Stomach smooth muscle (tissue), 2 donors: ENCODE measurements around the gene C10orf90.

Experiments used
- H3K27ac ChIP-seq: one replicate; pipeline ENCODE4 v1.7.0; 2013; ENCODE audit warnings: mild to moderate bottlenecking, low read length, inconsistent platforms
- H3K27me3 ChIP-seq, 2 donors: one replicate each; pipeline ENCODE4 v1.7.0; 2013; ENCODE audit warnings: low read length in 2 of 2; ENCODE audit not compliant: insufficient read depth in 2 of 2, control insufficient read depth in 1 of 2
- H3K36me3 ChIP-seq, 2 donors: one replicate each; pipeline ENCODE4 v1.7.0; 2013; ENCODE audit warnings: low read length in 2 of 2; ENCODE audit not compliant: control insufficient read depth in 2 of 2, insufficient read depth in 2 of 2
- H3K4me1 ChIP-seq: one replicate; pipeline ENCODE4 v1.7.0; 2013; ENCODE audit warnings: low read length; ENCODE audit not compliant: control insufficient read depth, insufficient read depth
- H3K4me3 ChIP-seq, 2 donors: one replicate each; pipeline ENCODE4 v1.7.0; 2013; ENCODE audit warnings: low read length in 2 of 2
- H3K9ac ChIP-seq, 2 donors: one replicate each; pipeline ENCODE4 v1.7.0; 2013; ENCODE audit warnings: low read length in 2 of 2, mild to moderate bottlenecking in 1 of 2
- H3K9me3 ChIP-seq, 2 donors: one replicate each; pipeline ENCODE4 v1.7.0; 2013; ENCODE audit warnings: low read length in 2 of 2; ENCODE audit not compliant: control insufficient read depth in 2 of 2
- donor health status: healthy.
- donor health status: Pancreatic carcinoma.

Gene C10orf90

DNA sequence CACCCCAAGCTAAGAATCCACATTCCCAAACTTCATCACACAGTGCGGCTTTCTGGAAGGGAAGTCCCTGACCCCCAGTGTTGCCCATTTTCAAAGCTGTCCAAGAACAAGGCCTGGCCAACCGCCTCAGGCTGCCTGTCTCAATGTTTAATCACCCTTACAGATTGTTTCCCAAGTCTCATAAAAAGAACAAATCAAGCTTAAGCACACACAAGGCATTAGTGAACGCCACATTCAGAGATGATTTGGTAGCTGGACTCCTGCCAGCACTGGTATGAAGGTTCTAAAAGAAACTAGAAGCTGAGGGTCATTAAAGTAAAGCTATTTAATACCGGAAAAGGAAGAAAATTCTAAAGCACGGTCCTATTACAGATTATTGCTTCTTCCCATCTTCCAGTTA lies 35.6 kb downstream of the C10orf90 start:
- Histone ChIP-seq H3K27me3 (peaks cover 0 to 6% of the 10 kb centered on the region in 2 donors), H3K4me3 (no peak overlapping the region), H3K4me1 (no peaks in the 10 kb centered on the region), H3K9ac (no peak overlapping the region), H3K9me3 (no peaks in the 10 kb centered on the region), H3K36me3 (no peaks in the 10 kb centered on the region), H3K27ac (no peak overlapping the region)

DNA sequence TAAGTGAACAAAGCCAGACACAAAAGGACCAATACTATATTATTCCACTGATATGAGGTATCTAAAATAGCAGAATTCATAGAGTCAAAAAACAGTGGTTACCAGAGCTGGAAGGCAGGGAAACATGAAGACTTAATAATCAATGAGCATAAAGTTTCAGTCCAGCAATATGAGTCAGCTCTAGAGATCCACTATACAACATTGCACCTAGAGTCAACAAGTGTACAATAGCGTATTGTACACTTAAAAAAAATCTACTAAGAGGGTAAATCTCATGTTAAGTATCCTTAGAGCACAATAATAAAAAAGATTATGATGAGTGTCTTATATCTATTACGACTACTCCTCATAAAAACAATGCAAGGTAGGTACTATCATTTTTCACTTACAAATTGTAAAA lies 36.1 kb downstream of the C10orf90 start:
- no peak overlapping the region for H3K4me3 ChIP-seq
- H3K4me1 ChIP-seq: no peaks in the 10 kb centered on the region
- no peak overlapping the region for H3K27ac ChIP-seq

DNA sequence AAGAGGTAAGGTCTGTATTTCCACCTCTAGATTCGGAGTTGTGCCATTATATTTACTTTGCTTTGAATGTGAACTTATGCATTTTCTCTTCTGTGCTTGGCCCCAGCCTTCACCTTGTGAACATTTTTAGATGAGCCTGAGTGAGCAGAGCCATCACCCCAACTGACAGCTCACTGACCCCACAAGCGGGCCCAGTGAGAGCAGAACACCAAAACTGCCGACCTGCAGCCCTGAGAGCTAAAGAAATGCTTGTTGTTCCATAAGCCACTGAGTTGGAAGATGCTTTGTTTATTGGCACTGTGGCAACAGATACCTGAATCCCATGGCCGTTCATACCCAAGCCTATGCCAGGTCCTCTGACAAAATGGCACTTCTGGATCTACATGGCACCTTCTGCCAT lies 37.8 kb downstream of the C10orf90 start:
- Histone ChIP-seq H3K9me3 (no peaks in the 10 kb centered on the region), H3K36me3 (no peaks in the 10 kb centered on the region), H3K27ac (no peak overlapping the region)

More for the DNA sequence above, 36.1 kb downstream of the C10orf90 start:
- H3K9ac ChIP-seq: no peak overlapping the region
- no peaks in the 10 kb centered on the region for H3K9me3 ChIP-seq
- no peaks in the 10 kb centered on the region for H3K36me3 ChIP-seq
- peaks cover 0 to 4% of the 10 kb centered on the region in 2 donors for H3K27me3 ChIP-seq

DNA sequence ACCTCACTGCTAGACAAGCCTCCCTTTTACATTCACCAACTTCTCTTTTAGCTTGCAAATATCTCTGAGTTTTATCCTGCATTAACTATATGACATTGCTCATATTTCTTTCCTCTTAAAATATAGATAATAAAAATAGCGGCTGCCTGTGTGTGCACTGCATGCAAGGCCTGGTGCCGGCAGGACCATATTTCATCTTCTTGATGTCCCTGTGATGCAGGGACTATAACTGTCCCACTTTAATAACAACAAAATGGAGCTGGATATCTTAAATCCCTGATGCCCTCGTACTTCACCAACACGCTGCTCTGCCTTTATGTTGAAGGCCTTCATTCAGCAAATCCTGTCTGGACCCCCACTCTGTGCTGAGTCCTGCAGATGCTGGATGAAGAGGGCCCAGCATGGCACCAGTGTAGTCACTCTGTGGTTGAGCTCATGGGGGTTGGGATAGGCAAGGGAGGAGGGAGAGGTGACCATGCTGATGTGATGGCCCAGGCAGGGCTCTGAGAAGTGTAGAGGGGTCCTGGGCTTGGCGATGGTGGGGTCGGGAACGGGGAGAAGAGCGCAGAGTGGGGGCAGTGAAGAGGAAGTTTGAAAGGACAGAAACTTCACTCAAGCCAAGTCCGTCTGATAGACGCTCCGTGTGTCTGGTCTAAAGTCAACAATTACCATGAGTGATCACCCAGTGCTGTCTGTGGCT lies 40.4 kb downstream of the C10orf90 start:
- no peak overlapping the region for H3K9ac ChIP-seq

More for the DNA sequence above, 37.8 kb downstream of the C10orf90 start:
- no peak overlapping the region for H3K4me3 ChIP-seq
- no peaks in the 10 kb centered on the region for H3K27me3 ChIP-seq
- H3K9ac ChIP-seq: no peak overlapping the region
- H3K4me1 ChIP-seq: no peaks in the 10 kb centered on the region

DNA sequence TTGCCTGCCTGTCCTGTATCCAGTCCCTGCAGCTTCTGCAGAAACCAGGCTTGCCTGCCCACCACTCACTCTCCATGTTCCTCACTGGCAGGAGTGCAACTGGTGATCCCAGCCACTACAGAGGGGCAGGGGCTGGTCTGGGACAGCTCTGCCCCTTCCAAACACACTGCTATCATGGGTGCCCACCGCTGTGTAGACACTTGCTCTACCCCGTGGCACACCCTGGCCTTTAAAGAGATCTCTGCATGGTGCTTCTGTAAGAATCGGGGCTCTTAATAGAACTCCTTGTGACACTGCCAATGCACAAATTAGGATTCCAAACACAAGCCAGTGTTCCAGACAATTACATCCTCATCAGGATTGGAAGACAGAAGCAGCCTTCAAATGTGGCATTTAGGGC lies 41.7 kb downstream of the C10orf90 start:
- Histone ChIP-seq H3K27ac (no peak overlapping the region), H3K36me3 (no peaks in the 10 kb centered on the region), H3K9ac (no peak overlapping the region), H3K4me1 (no peaks in the 10 kb centered on the region), H3K4me3 (no peak overlapping the region), H3K27me3 (no peaks in the 10 kb centered on the region), H3K9me3 (no peaks in the 10 kb centered on the region)

More for the DNA sequence above, 40.4 kb downstream of the C10orf90 start:
- Histone ChIP-seq H3K4me3 (no peak overlapping the region), H3K36me3 (no peaks in the 10 kb centered on the region), H3K27ac (no peak overlapping the region), H3K9me3 (no peaks in the 10 kb centered on the region), H3K27me3 (no peaks in the 10 kb centered on the region), H3K4me1 (no peaks in the 10 kb centered on the region)

DNA sequence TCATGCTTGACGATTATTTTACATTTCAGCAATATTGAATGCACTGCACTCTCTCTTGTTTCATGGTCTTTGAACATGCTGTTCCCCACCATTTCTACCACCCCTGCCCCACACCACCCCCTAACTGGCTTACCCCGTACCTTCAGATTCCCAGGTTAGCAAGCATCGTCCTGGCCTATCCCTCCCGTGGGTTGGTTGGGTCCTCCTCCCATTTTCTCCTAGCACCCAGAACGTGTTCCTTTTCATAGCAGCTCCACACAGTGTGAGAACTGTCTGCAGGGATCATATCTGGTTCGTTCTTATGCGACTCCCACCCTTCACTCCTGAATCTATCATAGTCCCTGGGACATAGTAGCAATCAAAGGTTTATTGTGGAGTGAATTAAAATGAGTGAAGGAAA lies 48.6 kb downstream of the C10orf90 start:
- no peaks in the 10 kb centered on the region for H3K4me1 ChIP-seq
- no peak overlapping the region for H3K4me3 ChIP-seq
- H3K27ac ChIP-seq: no peak overlapping the region
- H3K9me3 ChIP-seq: peaks cover 0 to 3% of the 10 kb centered on the region in 2 donors
- peaks cover 0 to 4% of the 10 kb centered on the region in 2 donors for H3K27me3 ChIP-seq
- H3K9ac ChIP-seq: no peak overlapping the region
- H3K36me3 ChIP-seq: no peaks in the 10 kb centered on the region

DNA sequence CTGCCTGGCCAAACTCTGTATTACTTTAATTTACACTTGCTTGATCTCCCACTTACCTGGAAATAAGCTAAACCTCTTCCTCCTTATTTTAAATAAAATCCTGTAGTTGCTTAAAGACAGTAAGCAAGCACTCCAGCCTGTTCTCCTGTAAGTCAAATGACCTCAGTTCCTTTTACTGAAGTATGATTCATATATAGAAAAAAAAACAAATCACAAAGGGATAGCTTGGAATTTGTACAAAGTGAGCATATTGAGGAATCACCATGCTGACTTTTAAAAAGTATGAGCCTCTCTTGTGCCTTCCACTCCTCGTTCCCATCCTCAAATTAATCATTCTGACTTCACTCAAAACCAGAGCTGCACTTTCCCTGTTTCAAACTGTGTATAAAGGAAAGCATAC lies 52.0 kb downstream of the C10orf90 start:
- Histone ChIP-seq H3K27ac (no peak overlapping the region), H3K27me3 (peaks cover 0 to 4% of the 10 kb centered on the region in 2 donors), H3K4me3 (no peak overlapping the region), H3K9ac (no peak overlapping the region), H3K9me3 (peaks cover 0 to 3% of the 10 kb centered on the region in 2 donors), H3K4me1 (no peaks in the 10 kb centered on the region), H3K36me3 (no peaks in the 10 kb centered on the region)

DNA sequence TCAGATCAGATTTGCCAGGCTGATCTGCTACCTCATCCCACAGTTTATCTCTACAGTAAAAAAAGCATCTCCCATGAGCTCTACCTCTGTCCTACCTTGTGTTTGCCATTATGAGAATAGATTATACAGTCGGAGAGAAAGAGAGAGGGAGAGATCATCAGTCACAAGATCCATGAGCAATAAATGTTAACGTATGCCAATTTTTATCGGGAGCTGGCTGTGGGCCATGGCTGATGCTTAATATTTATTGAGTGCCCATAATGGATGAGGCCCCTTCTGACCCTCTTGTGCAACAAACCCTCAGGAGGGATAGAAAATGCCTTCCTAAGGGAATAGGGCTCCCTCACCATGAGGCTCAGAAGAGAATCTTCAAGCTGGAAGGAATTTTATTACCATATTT lies 52.8 kb downstream of the C10orf90 start:
- H3K4me3 ChIP-seq: no peak overlapping the region
- H3K27me3 ChIP-seq: peaks cover 0 to 4% of the 10 kb centered on the region in 2 donors
- H3K9me3 ChIP-seq: peaks cover 0 to 3% of the 10 kb centered on the region in 2 donors
- H3K9ac ChIP-seq: no peak overlapping the region
- no peaks in the 10 kb centered on the region for H3K4me1 ChIP-seq
- no peaks in the 10 kb centered on the region for H3K36me3 ChIP-seq
- H3K27ac ChIP-seq: no peak overlapping the region

DNA sequence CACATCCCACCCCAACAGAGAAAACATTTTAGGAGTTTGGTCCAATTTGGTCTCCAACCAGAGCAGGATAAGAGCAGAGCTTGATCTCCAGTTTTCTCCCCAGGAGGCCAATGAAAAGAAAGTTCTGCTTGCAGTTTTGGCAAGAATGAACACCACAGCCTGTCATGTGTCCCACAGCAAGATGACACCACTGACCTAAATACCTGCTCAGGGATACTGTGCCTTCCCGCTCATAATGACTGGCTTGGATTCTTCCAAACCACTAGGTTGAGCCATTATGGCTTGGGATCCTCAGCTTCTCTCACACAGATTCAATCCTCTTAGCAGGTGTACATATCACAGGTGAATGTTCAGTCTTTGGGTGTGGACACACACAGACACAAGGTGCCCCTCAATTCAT lies 53.3 kb downstream of the C10orf90 start:
- no peak overlapping the region for H3K27ac ChIP-seq
- no peaks in the 10 kb centered on the region for H3K4me1 ChIP-seq
- no peak overlapping the region for H3K9ac ChIP-seq
- peaks cover 0 to 2% of the 10 kb centered on the region in 2 donors for H3K27me3 ChIP-seq
- no peaks in the 10 kb centered on the region for H3K36me3 ChIP-seq
- no peak overlapping the region for H3K4me3 ChIP-seq
- no peaks in the 10 kb centered on the region for H3K9me3 ChIP-seq

DNA sequence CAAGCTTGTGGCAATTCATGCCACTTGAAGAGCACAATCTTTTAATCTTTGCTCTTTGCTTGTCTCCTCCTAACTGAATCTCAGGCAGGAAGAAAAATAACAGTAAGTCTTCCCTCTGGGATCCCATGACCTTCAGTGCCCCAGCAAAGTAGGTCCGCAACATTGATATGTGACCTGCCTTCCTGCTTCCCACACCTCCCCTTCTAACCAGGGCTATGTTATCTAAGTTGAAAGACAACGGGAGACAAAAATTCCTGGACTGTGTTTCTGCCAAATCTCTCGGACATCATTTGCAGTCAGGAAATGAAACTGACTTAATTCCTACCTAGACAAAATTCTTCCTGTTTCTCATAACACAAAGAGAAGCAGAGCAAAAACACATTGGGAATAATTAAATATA lies 53.8 kb downstream of the C10orf90 start:
- H3K27ac ChIP-seq: no peak overlapping the region

DNA sequence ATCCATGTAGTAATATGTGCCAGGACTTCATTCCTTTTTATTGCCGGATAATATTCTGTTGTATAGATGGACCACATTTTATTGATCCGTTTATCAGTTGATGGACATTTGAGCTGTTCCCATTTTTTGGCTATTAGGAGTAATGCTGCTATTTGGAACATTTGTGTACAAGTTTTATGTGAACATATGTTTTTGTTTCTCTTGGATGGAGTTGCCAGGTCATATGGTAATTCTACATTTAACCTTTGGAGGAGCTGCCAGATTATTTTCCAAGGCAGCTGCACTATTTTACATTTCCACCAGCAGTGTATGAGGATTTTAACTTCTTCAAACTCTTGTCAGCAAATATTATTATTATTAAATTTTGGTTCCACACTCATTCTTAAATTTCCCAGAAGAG lies 59.2 kb downstream of the C10orf90 start:
- Histone ChIP-seq H3K4me3 (no peak overlapping the region), H3K27me3 (no peaks in the 10 kb centered on the region), H3K27ac (no peak overlapping the region), H3K36me3 (no peaks in the 10 kb centered on the region), H3K9me3 (no peaks in the 10 kb centered on the region), H3K9ac (no peak overlapping the region), H3K4me1 (no peaks in the 10 kb centered on the region)

More for the DNA sequence above, 53.8 kb downstream of the C10orf90 start:
- Histone ChIP-seq H3K36me3 (no peaks in the 10 kb centered on the region), H3K4me3 (no peak overlapping the region), H3K27me3 (no peaks in the 10 kb centered on the region), H3K9ac (no peak overlapping the region), H3K9me3 (no peaks in the 10 kb centered on the region), H3K4me1 (no peaks in the 10 kb centered on the region)
